ENCODE data around the gene KLHDC7B.

KLHDC7B gene

DNA sequence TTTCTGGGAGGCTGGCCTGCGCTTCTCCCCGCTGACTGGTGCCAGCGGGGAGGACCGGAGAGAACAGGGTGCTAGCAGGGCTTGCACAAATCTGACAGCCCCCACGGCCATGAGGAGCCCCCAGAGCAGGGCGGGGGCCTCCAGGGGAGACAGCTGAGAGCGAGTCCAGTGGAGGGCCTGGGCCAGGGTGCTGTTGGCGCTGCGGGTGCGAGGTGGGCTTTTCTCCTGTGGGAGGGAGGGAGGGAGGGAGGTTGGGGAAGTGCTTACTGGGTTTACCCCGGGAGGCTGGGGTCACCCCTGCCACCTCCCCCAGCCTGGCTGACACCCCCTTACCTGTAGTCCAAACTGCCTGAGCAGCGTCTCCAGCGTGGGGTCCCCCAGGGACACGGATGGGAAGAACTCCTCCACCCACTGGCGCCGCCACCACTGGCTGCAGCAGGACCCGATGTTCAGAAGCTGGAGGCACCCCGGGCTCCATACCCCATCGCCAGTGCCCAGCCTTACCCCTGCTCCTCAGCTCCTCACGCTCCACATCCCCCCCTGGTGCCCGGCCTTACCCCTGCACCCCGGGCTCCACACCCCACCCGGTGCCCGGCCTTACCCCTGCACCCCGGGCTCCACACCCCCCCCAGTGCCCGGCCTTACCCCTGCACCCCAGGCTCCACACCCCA is 42.1 kb upstream of the KLHDC7B start:
- TF ChIP-seq, protein P1, sequence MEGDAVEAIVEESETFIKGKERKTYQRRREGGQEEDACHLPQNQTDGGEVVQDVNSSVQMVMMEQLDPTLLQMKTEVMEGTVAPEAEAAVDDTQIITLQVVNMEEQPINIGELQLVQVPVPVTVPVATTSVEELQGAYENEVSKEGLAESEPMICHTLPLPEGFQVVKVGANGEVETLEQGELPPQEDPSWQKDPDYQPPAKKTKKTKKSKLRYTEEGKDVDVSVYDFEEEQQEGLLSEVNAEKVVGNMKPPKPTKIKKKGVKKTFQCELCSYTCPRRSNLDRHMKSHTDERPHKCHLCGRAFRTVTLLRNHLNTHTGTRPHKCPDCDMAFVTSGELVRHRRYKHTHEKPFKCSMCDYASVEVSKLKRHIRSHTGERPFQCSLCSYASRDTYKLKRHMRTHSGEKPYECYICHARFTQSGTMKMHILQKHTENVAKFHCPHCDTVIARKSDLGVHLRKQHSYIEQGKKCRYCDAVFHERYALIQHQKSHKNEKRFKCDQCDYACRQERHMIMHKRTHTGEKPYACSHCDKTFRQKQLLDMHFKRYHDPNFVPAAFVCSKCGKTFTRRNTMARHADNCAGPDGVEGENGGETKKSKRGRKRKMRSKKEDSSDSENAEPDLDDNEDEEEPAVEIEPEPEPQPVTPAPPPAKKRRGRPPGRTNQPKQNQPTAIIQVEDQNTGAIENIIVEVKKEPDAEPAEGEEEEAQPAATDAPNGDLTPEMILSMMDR (IDR thresholded peaks at IDR 0.05; ENCODE audit: control insufficient read depth, insufficient read depth, low read depth, low read length, missing control alignments) = peak; percentile 15
- no peak for DNase-seq (ENCODE audit: low read depth)
- H3K4me3 ChIP-seq (ENCODE audit: control insufficient read depth, low read depth, low read length) = no peak overlapping the region

DNA sequence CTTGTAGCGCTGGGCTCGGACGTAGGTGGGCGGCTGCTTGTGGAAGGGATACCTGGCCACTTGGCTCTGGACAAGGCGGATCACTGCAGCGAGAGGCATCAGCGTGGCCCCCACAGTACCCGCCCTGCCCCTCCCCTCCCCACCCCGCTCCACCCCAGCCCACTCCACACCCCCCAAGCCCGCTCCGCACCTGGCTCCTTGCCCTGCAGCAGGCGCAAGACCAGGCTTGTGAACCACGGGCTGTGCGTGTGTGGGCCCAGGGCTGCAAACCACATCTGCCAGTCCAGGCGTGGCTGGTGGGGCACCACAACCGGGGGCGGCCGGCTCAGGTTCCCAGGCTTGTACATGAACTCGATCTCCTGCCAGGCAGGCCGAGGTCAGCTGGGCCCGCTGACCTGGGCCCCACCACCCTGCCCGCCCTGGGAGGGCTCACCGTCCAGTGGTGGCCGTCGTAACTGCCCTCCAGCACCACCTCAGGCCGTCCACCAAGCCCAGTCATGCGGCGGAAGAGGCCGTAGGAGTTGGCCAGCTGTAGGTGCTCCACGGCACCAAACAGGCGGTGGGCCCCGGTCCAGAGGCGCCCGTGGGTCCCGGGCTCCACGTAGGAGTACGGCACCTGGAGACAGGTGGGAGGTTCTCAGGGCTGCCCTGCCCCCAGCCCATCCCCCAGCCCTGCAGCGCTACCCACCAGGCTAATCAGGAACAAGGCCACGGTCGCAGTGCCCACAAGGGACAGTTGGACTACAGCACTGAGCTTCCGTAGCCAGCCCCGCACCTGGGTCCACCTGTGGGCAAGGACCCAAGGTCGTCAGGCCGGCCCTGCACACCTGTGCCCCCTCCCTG is 41.1 kb upstream of the KLHDC7B start:
- no peak overlapping the region for H3K4me3 ChIP-seq (ENCODE audit: control insufficient read depth, low read depth, low read length)

DNA sequence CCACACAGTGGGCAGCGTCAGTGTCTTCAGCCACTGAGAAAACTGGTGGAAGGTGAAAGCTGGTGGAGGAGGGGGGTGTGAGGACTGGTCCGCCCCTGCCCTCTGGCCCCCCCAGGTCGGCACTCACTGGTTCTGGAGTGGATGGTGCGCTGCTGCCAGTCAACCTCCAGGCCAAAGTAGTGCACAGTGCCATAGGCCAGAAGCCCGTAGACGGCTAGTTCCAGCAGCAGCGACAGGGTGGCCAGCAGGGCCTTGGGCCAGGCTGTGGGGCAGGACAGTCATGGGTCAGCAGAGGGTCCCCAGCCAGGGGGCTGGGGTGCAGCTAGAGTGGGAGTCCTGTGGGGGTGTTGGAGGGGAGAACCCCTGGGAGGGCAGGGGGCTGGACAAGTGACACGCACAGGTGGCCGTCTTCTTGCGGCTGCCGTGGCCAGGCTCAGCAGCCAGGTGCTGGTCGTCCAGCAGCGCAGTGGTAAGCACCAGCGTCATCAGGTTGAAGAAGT is 40.4 kb upstream of the KLHDC7B start:
- no peak overlapping the region for H3K4me3 ChIP-seq (ENCODE audit: control insufficient read depth, low read depth, low read length)
- DNase-seq (ENCODE audit: low read depth) = no peak
- TF ChIP-seq, protein P1 (IDR thresholded peaks at IDR 0.05; ENCODE audit: control insufficient read depth, insufficient read depth, low read depth, low read length, missing control alignments) = no peak

More for the DNA sequence above, 41.1 kb upstream of the KLHDC7B start:
- TF ChIP-seq, protein P1 (IDR thresholded peaks at IDR 0.05; ENCODE audit: control insufficient read depth, insufficient read depth, low read depth, low read length, missing control alignments) = no peak
- no peak for DNase-seq (ENCODE audit: low read depth)

DNA sequence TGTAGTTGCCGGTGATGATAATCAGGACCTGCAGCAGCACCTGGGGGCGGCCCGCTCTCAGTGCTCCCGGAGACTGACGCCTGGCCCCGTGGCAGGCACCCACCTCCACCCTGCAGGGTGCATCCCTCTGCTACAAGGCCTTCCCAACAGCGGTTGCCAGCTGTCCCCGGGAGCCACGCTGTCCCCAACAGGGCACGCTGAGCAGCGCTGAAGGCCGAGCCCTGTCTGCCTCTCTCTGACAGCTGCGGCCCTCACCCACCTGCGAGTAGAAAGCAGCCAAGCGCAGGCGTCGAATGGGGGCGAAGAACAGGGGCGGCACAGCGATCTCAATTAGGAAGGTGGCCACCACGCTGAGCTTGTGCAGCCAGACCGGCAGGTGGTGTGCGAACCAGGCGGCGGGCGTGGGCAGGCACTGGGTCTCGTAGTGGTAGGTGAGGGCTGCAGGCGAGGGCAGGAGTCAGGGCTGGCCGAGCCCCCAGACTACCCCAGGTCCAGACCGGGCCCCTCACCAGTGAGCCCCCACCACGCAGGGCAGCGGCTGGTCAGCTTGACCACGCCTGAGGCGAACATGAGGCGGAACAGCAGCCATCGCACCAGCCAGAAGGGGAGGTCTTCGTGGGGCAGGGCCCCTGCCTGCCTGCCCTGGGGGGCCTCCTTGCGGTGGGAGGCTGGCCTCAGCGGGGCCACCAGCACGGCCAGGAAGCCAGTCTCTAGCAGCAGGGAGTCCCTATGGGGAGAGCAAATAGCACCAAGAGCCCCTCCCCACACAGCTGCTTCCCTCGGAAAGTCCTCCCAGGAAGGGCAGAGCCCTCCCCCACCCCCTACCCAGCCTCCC is 39.7 kb upstream of the KLHDC7B start:
- no peak for DNase-seq (ENCODE audit: low read depth)
- H3K4me3 ChIP-seq (ENCODE audit: control insufficient read depth, low read depth, low read length) = peak overlapping the region; percentile 100
- TF ChIP-seq, protein P1 (IDR thresholded peaks at IDR 0.05; ENCODE audit: control insufficient read depth, insufficient read depth, low read depth, low read length, missing control alignments) = no peak

DNA sequence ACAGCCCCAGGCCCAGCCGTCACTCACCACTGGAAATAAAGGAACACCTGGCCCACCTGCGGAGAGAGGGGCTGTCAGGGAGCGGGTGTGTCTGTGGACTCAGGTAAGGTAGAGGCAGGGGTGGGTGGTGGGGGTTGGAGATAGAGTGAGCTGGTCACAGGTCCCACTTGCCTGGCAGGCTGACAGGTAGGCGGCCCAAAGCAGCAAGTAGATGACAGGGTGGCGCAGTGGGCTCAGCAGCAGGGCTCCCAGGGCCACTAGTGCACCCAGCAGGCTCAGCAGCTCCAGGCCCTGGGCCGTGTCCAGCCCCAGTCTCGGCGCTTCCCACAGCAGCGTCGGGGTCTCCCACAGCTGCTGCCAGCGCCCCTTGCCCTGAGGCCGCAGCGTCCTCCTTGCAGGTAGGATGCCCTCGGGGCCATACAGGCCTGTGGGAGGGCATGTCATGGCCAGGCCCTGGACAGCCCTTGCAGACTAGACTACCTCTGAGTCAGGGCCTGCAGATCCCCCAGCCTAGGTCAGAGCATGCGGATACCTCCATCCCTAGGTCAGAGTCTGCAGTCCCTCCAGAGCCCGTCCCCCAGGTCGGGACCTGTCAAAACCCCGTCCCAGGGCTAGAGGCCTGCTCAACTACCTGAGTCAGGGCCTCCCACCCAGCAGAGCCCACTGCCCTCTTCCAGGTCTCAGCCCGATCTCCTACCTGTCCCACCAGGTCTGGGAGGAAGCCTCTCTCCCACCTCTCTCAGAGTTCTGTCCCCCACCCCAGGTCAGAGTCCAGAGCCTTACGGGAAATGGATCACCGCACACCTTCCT is 38.9 kb upstream of the KLHDC7B start:
- peak overlapping the region; percentile 100 for H3K4me3 ChIP-seq (ENCODE audit: control insufficient read depth, low read depth, low read length)
- DNase-seq (ENCODE audit: low read depth) = no peak
- TF ChIP-seq, protein P1 (IDR thresholded peaks at IDR 0.05; ENCODE audit: control insufficient read depth, insufficient read depth, low read depth, low read length, missing control alignments) = no peak
